DMS 273 (cell line): ENCODE data around the gene ANKRD60.

Experiments
- DNase-seq: peaks from one replicate; lab custom pipeline; 2025; ENCODE audit not compliant: unreplicated experiment; lab: John Stamatoyannopoulos, UW

ANKRD60 gene

GRCh38 chr20:58245181-58245891 is 16.9 kb upstream of the ANKRD60 start:
- no peak for DNase-seq

- no peak for DNase-seq
Measured at GRCh38 chr20:58244517-58245030, 16.1 kb upstream of the ANKRD60 start.

GRCh38 chr20:58243653-58244410 is 15.4 kb upstream of the ANKRD60 start:
- DNase-seq, result no peak

- DNase-seq, result no peak
Measured at GRCh38 chr20:58242824-58243223, 14.4 kb upstream of the ANKRD60 start.

DNA sequence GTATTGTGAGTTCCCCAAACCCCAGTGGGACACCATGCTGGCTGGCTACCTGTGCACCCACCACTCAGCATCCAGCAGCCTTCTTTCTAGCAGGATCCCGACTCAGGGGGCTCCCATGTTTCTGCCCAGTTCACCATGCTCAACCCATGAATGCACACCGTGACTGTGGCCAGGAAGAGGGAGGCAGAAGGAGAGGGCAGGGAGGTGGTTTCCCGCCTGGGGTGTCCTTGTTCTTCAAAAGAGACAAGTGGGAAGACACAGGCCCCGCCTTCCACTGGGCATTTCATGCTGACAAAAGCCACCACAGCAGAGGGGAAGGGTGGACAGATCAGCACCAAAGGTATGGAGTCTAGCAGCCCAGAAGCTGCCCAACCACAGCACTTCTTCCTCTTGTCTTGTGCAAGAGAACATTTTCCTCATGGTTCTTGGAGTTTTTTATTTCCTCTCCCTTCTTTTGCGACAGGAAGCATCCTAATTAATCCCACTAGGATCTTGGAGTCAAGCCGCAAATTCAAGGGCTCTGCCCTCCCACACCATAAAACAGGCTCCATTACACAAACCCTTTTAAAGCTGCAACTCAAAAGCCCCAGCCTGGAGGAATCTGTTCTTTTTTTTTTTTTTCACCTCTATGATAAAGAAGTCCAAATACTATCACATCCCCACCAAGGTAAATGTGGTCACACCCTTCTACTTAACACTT is 13.5 kb upstream of the ANKRD60 start:
- DNase-seq, result no peak

DNA sequence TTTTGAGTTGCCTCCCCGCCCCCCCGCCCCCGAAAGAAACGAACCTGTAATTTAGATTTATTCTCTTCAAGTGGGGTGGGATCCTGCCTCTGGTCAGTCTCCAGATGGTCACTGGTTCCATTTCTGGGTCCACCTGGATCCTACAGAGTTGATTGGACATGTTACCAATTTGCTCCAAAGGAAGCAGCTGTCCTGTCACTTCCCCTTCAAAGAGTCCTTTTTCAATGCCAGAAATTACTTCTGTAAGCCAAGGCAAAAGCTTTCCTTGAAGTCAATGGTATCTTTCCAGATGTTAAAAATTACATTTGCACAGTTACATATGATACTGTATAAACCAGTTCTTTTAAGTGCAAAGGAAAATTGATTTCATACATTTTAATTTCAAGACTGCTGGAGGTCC is 12.0 kb upstream of the ANKRD60 start:
- no peak for DNase-seq

GRCh38 chr20:58239216-58239615 is 10.8 kb upstream of the ANKRD60 start:
- DNase-seq, result no peak

DNA sequence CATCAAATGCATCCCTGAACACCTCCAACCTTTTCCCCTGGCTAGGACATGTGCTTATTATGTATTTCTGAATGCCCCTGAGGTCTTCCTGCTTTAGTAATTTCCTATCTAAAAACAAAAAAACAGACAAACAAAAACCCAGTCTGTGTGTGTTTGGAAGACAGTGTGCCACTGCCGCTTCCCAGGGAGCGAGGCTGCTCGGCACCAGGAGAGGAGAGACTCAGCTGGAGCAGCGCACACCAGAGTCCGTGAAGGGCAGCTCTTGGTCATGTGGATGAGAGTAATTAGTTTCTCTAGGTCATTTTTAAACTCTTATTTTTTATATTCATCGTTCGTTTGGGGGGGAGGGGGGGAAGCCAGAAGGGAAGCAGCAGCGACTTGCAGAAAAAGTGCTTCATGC is 10.0 kb upstream of the ANKRD60 start:
- no peak for DNase-seq

- DNase-seq, result no peak
Measured at GRCh38 chr20:58237318-58238132, 9.1 kb upstream of the ANKRD60 start.

DNA sequence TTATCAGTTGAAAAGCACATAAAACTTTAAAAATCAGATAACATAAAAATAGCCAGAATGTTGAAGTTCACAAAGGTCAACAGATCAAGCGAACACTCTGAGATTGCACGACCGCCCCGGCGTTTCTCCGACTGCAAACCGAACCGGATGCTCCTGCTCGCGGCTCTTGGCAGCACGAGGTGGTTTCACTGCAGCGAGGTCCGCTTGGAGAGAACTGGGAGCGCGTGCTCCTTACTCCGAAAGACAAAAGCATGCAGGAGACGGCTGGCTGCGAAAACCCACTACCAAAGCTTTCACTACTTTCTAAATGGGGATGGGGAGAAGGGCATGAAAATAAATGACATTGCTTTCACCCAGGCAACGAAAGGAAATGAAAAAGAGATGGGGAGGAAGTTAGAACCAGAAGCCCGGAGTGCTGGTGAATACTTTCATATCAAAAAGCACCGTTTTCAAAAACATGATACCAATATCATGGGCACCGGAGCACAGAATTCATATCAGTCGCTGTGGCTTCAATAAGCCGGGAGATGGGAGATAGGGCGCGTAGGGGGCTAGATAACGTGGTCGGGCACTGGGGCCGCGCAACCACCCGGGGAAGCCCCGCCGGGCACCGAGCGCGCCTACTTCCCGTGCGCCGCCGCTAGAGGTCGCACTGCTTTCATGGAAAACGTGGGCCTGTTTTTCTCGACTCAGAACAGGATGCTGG is 8.3 kb upstream of the ANKRD60 start:
- peak; percentile 90 for DNase-seq

GRCh38 chr20:58235010-58235409 is 6.6 kb upstream of the ANKRD60 start:
- DNase-seq, result no peak

DNA sequence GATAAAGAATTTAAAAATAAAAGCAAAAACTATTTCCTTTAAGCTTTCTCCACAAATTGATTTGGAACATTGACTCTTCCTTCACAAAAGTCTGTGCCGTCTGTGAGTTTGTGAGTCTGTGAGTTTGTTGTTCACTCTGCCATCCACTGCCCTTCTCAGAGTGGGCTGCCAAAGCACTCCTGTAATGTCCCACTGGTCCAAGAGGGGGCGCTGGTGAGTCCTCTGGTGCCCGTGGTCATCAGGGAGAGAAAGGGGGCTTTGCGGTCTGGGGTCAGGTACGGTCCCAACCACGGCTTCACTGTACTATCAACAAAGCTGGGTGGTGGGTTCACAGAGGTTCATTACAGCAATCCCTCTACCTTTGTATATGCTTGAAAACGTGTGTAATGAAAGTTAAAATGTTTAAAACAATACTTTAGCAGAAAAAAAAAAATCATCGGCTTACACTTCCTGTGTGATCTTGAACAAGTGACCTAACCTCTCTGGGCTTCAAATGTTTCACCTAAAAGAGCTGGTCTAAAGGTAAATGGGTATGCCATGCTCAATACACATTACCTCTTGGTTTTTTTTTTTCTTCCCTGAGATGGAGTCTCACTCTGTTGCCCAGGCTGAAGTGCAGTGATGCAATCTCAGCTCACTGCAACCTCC is 5.6 kb upstream of the ANKRD60 start:
- peak; percentile 55 for DNase-seq

GRCh38 chr20:58233393-58233792 is 4.9 kb upstream of the ANKRD60 start:
- no peak for DNase-seq

- peak; percentile 82 for DNase-seq
Measured at GRCh38 chr20:58231683-58232082, 3.2 kb upstream of the ANKRD60 start.

DNA sequence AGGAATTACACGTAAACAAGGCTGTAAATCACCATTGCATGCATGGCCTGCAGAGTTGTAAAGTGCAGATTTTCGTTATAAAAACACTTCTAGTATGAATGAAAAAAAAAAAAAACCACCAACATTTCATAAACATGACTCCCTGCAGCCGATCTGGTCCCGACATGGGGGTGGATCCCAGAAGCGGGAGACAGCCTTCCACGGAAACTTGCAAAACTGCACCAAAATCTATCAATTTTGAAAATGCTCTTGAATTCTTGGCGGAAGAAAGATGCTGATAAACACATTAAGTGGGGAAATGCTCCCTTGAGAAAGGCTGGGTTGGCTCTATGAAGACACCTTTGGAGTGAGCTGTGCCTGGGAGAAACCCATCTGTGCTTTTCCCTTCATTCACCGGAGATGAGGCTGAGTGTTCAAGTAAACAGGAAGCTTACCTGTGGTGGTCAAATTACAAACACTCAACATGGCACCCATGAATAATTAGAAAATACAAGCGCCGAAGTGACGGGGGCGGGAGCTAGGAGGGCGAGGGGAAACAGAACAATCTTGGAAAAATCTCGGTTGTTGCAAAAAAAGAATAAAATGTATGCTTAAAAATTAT is 845 bp upstream of the ANKRD60 start:
- DNase-seq, result no peak

GRCh38 chr20:58228103-58228483 is 360 bp downstream of the ANKRD60 start:
- peak; percentile 22 for DNase-seq

DNA sequence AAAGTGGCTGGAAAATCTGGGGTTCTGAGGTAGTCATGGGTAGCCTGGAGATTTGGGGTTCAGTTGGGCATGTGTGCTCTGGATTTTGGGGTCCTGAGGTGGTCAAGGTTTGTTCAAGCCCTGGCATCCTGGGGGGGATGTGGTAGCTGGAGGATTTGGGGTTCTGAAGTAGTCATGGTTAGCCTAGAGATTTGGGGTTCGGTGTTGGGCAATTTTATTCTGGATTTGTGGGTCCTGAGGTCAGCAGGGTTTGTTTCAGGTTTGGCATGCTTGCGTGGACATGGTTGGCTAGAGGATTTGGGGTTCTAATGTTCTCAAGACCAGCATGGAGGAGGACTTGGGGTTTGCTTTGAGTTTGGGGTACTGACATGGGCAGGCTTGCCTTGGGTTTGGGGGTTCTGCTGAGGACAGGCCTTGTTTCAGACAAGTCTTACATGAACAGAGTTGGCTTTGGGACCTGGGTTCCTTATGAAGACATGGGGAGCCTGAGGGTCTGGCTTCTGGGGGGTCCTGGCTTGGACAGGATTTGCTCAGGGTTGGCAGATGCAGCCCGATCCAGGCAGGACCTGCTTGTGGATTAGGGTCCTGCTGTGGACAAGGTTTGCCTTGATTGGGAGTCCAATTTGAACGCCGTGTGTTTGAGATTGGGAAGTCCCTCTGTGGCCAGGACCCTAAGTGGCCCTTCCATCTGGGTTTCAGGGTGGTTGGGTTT is 906 bp downstream of the ANKRD60 start:
- no peak for DNase-seq

- no peak for DNase-seq
Measured at GRCh38 chr20:58225452-58226200, 2.8 kb downstream of the ANKRD60 start.
